Measurements from ENCODE around the gene OLA1. TPM values are rescaled to one million over a fixed set of nuclear protein-coding genes. Genes with fewer than 3 reads are reported as not detected.

Gene OLA1
- total RNA-seq, 1 experiment from 2014 or later = 263 TPM

GRCh38 chr2:174059178-174059883 is 189.0 kb downstream of the OLA1 start:
- no peak overlapping the region for H3K4me3 ChIP-seq
- ChIA-PET POLR2A (ENCODE audit: unreplicated experiment) (no interaction called here), CTCF (no interaction called here)
- no peak overlapping the region for H2AFZ ChIP-seq
- no peak for DNase-seq
- no peaks in the 10 kb centered on the region for H3K9me2 ChIP-seq (ENCODE audit: insufficient read depth)
- H4K20me1 ChIP-seq (ENCODE audit: insufficient read depth) = no peaks in the 10 kb centered on the region
- BruUV-seq (replicated peaks) = no TSS peak
- no peak for TF ChIP-seq EZH2 (IDR thresholded peaks at IDR 0.05; ENCODE audit: low read depth)
- TF ChIP-seq CTCF (conservative IDR thresholded peaks at IDR 0.05) = no peak
- H3K4me1 ChIP-seq (replicated peaks; ENCODE audit: insufficient read depth) = no peaks in the 10 kb centered on the region
- H3K27ac ChIP-seq = no peak overlapping the region
- H3K79me2 ChIP-seq (ENCODE audit: low read depth) = no peaks in the 10 kb centered on the region
- no peaks in the 10 kb centered on the region for H3K9me3 ChIP-seq (ENCODE audit: insufficient read depth, low read depth)
- no peaks in the 10 kb centered on the region for H3K36me3 ChIP-seq (ENCODE audit: low read depth)
- H3K4me2 ChIP-seq = no peak overlapping the region
- no peaks in the 10 kb centered on the region for H3F3A ChIP-seq (ENCODE audit: insufficient read depth, low read depth)
- H3K27me3 ChIP-seq (ENCODE audit: insufficient read depth, low read depth) = no peaks in the 10 kb centered on the region
- intact Hi-C loops (cut with micrococcal nuclease; ENCODE audit: unreplicated experiment) = no loop called here

- H3K36me3 ChIP-seq (ENCODE audit: low read depth) = no peaks in the 10 kb centered on the region
- H4K20me1 ChIP-seq (ENCODE audit: insufficient read depth) = no peaks in the 10 kb centered on the region
- DNase-seq = no peak
- no peaks in the 10 kb centered on the region for H3K27me3 ChIP-seq (ENCODE audit: insufficient read depth, low read depth)
- H3K27ac ChIP-seq = no peak overlapping the region
- intact Hi-C loops (cut with micrococcal nuclease; ENCODE audit: unreplicated experiment) = no loop called here
- no peaks in the 10 kb centered on the region for H3F3A ChIP-seq (ENCODE audit: insufficient read depth, low read depth)
- H3K4me1 ChIP-seq (replicated peaks; ENCODE audit: insufficient read depth) = no peaks in the 10 kb centered on the region
- H3K9me3 ChIP-seq (ENCODE audit: insufficient read depth, low read depth) = no peaks in the 10 kb centered on the region
- TF ChIP-seq CTCF (conservative IDR thresholded peaks at IDR 0.05) = no peak
- TF ChIP-seq EZH2 (IDR thresholded peaks at IDR 0.05; ENCODE audit: low read depth) = no peak
- no peaks in the 10 kb centered on the region for H3K79me2 ChIP-seq (ENCODE audit: low read depth)
- no peak overlapping the region for H3K4me2 ChIP-seq
- no peak overlapping the region for H3K4me3 ChIP-seq
- H2AFZ ChIP-seq = no peak overlapping the region
- no peaks in the 10 kb centered on the region for H3K9me2 ChIP-seq (ENCODE audit: insufficient read depth)
- no TSS peak for BruUV-seq (replicated peaks)
- POLR2A ChIA-PET (ENCODE audit: unreplicated experiment) = interaction anchor here (0.6 kb wide), 1 partner anchor 95 kb away, joined by 11 read pairs; no protein-coding TSS in a partner anchor
- CTCF ChIA-PET = no interaction called here
These were observed 189.9 kb downstream of the OLA1 start for GRCh38 chr2:174058456-174058855.

GRCh38 chr2:174058026-174058425 is 190.3 kb downstream of the OLA1 start:
- Histone ChIP-seq H3K4me3 (no peak overlapping the region), H3K27me3 (ENCODE audit: insufficient read depth, low read depth) (no peaks in the 10 kb centered on the region), H3K36me3 (ENCODE audit: low read depth) (no peaks in the 10 kb centered on the region), H3K27ac (no peak overlapping the region), H3F3A (ENCODE audit: insufficient read depth, low read depth) (no peaks in the 10 kb centered on the region), H3K9me2 (ENCODE audit: insufficient read depth) (no peaks in the 10 kb centered on the region), H3K4me2 (no peak overlapping the region), H4K20me1 (ENCODE audit: insufficient read depth) (no peaks in the 10 kb centered on the region), H3K79me2 (ENCODE audit: low read depth) (no peaks in the 10 kb centered on the region), H3K9me3 (ENCODE audit: insufficient read depth, low read depth) (no peaks in the 10 kb centered on the region), H2AFZ (no peak overlapping the region), H3K4me1 (replicated peaks; ENCODE audit: insufficient read depth) (0 out of 2 replicates have a peak, but pooled peaks cover under 1% of the 10 kb centered on the region)
- TF ChIP-seq CTCF (conservative IDR thresholded peaks at IDR 0.05) (no peak), EZH2 (IDR thresholded peaks at IDR 0.05; ENCODE audit: low read depth) (no peak)
- no peak for DNase-seq
- CTCF ChIA-PET = interaction anchor here (0.6 kb wide), 1 partner anchor 487 kb away, joined by 3 read pairs; no protein-coding TSS in a partner anchor
- intact Hi-C loops (cut with micrococcal nuclease; ENCODE audit: unreplicated experiment) = no loop called here
- BruUV-seq (replicated peaks) = no TSS peak
- POLR2A ChIA-PET (ENCODE audit: unreplicated experiment) = interaction anchor here (0.6 kb wide), 1 partner anchor 94 kb away, joined by 11 read pairs; no protein-coding TSS in a partner anchor

Measured in PC-9 (cell line).